Measurements from ENCODE around the gene SNX30.

The SNX30 gene, protein sequence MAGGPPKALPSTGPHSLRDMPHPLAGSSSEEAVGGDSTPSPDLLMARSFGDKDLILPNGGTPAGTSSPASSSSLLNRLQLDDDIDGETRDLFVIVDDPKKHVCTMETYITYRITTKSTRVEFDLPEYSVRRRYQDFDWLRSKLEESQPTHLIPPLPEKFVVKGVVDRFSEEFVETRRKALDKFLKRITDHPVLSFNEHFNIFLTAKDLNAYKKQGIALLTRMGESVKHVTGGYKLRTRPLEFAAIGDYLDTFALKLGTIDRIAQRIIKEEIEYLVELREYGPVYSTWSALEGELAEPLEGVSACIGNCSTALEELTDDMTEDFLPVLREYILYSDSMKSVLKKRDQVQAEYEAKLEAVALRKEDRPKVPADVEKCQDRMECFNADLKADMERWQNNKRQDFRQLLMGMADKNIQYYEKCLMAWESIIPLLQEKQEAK

GRCh38 chr9:112750016-112750763 lies at the start of gene SNX30:
Gene SNX30, plus strand, starts transcription at chr9:112750760. Its CDS starts 242 bp downstream, at chr9:112751002.
- peak within 1 kb of the TSS; percentile 84 for H3K27ac ChIP-seq
- TF ChIP-seq CTCF (conservative IDR thresholded peaks at IDR 0.05): no peak; the same call in 1 of the 2 replicates

DNA sequence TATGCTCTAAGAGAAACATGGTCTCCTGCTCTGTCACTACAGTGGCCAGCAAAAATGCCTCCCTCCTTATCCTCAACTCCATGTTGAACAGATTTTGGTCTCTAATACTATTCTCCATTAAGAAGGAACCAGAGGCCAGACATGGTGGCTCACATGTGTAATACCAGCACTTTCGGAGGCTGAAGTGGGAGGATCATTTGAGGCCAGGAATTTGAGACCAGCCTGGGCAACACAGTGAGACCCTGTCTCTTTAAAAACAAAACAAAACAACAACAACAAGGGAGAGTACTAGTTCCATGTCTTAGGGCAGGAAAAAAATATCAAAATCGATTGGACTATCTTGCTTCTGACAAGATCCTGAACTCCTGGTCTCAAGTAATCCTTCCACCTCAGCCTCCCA lies 47.3 kb upstream of the SNX30 start:
- TF ChIP-seq CTCF (conservative IDR thresholded peaks at IDR 0.05): no peak
- H3K27ac ChIP-seq: no peak overlapping the region

DNA sequence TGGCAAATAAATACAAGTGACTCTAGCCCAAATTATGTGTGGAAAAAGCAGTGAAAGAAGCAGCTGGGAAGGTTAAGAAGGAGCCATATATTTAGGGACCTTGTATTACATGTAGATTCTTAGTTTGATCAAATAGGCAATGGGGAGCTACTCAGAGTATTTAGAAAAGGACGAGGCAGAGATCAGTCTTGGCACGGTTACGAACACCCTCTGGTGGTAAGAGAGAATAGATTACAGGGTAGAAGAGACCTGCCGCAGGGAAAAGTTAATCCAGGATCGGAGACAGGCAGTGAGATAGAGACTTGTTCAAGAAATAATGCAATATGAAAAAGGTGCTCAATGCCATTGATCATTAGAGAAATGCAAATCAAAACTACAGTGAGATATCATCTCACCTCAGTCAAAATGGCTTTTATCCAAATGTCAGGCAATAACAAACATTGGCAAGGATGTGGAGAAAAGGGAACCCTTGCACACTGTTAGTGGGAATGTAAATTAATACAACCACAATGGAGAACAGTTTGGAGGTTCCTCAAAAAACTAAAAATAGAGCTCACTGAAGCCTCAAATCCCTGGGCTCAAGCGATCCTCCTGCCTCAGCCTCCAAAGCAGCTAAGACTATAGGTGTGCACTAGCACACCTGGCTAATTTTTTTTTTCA lies 44.7 kb upstream of the SNX30 start:
- TF ChIP-seq CTCF (conservative IDR thresholded peaks at IDR 0.05): peak; percentile 85
- peak overlapping the region; percentile 2 for H3K27ac ChIP-seq

DNA sequence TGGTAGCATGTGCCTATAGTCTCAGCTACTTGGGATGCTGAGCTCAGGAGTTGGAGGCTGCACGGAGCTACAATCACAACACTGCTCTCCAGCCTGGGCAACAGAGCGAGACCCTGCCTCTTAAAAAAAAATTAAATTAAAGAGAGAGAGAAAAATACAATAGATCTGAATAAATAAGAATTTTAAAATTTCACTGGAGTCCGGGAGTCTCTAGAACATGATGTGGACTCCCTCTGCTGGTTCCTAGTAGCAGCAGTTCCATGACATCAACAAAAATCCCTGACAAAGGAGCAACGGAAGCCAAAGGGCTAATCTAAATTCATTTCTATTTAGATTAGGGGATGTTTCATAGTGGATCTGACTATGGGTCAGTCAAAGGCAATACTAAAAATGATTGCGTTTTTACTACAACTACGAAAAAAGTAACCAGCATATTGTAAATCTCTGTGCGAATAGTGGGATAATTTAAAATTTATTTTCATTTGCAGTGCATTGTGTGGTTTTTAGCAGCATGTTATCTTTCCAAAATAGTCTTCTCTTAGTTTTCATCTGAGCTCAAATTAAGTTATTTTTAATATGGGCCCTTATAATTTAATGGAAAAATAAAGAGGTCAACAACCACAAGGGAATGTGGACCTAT lies 39.4 kb upstream of the SNX30 start:
- H3K27ac ChIP-seq: no peak overlapping the region
- TF ChIP-seq CTCF (conservative IDR thresholded peaks at IDR 0.05): peak; percentile 91

DNA sequence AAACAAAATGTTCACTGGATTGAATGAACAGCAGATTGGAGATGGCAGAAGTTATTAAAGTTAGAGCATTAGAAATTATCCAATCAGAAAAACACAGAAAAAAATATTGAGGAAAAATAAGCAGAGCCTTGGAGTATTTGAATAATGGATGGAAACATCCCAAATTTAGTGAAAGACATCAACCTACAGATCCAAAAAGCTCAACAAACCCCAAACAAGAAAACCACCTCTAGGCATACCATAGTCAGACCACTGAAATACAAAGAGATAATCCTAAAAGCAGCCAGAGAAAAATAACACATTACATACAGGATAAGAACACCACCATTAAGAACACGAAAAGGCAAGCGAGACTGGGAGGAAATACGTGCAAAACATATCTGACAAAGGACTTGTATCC lies 37.9 kb upstream of the SNX30 start:
- no peak overlapping the region; the same call in 1 of the 2 replicates for H3K27ac ChIP-seq

GRCh38 chr9:112717661-112718331 lies 32.8 kb upstream of the SNX30 start, which contains the start of gene INIP:
Gene INIP, minus strand, starts transcription at chr9:112718117. Its CDS starts 1,632 bp downstream, at chr9:112716485.
- TF ChIP-seq CTCF (conservative IDR thresholded peaks at IDR 0.05): no peak
- H3K27ac ChIP-seq: peak within 1 kb of the TSS; percentile 81

More for the DNA sequence above, 37.9 kb upstream of the SNX30 start:
- no peak for TF ChIP-seq CTCF (conservative IDR thresholded peaks at IDR 0.05)
